HepG2 (cell line): Measurements from ENCODE around the gene METTL23. TPM values are rescaled to one million over a fixed set of nuclear protein-coding genes. Genes with fewer than 3 reads are reported as not detected.

Experiments
- ARNT ChIP-seq: fragments of 450-650 bp; IDR thresholded peaks from 2 replicates; pipeline ENCODE4 v1.6.1; 2017
- CBFB ChIP-seq: sonication (generic); formaldehyde crosslinking; IDR thresholded peaks from 2 replicates; pipeline ENCODE4 v1.4.0; 2020; ENCODE audit warnings: missing genetic modification reagents
- ESRRA ChIP-seq: sonication (generic); formaldehyde crosslinking; IDR thresholded peaks from 2 replicates; pipeline ENCODE4 v1.5.1; 2020; ENCODE audit warnings: mild to moderate bottlenecking, low read depth, missing genetic modification reagents
- FOXA1 ChIP-seq, 2 experiments: fragments of 450-650 bp in 1 of 2; sonication (generic) in 1 of 2; formaldehyde crosslinking in 1 of 2; IDR thresholded peaks; 2 replicates each; pipeline versions ENCODE4 v1.4.0 to v1.6.1; 2016 to 2020; ENCODE audit warnings: missing genetic modification reagents in 1 of 2
- GPN1 ChIP-seq: sonication (generic); formaldehyde crosslinking; IDR thresholded peaks from 2 replicates; pipeline ENCODE4 v1.5.1; 2020; ENCODE audit warnings: missing genetic modification reagents, borderline replicate concordance
- HNF4A ChIP-seq: sonication (generic); formaldehyde crosslinking; IDR thresholded peaks from 2 replicates; pipeline ENCODE4 v1.4.0; 2020; ENCODE audit warnings: missing genetic modification reagents
- HNRNPUL1 ChIP-seq: fragments of 200-400 bp; formaldehyde crosslinking; IDR thresholded peaks from 2 replicates; pipeline ENCODE4 v1.6.1; 2017; ENCODE audit warnings: low read depth, mild to moderate bottlenecking, low read length, moderate library complexity
- IRF2 ChIP-seq: IDR thresholded peaks from 2 replicates; pipeline ENCODE4 v1.6.1; 2018; ENCODE audit warnings: missing genetic modification reagents, missing compliant biosample characterization
- NRL ChIP-seq: sonication (generic); formaldehyde crosslinking; IDR thresholded peaks from 2 replicates; pipeline ENCODE4 v1.5.0; 2020; ENCODE audit warnings: missing genetic modification reagents, mild to moderate bottlenecking, moderate library complexity, borderline replicate concordance
- PAX8 ChIP-seq: sonication (generic); formaldehyde crosslinking; IDR thresholded peaks from 2 replicates; pipeline ENCODE4 v1.8.0; 2022; ENCODE audit warnings: mild to moderate bottlenecking, missing genetic modification reagents, borderline replicate concordance
- POLR2G ChIP-seq: fragments of 200-400 bp; formaldehyde crosslinking; IDR thresholded peaks from 2 replicates; pipeline ENCODE4 v1.6.1; 2018; ENCODE audit warnings: mild to moderate bottlenecking, low read depth, low read length, moderate library complexity
- RAD51 ChIP-seq: fragments of 450-650 bp; IDR thresholded peaks from 2 replicates; pipeline ENCODE4 v1.6.1; 2016; ENCODE audit warnings: borderline replicate concordance
- RFX3 ChIP-seq: IDR thresholded peaks from 2 replicates; pipeline ENCODE4 v1.6.1; 2016; ENCODE audit warnings: missing biosample characterization, missing genetic modification reagents
- ZFP90 ChIP-seq: sonication (generic); formaldehyde crosslinking; IDR thresholded peaks from 2 replicates; pipeline ENCODE4 v1.8.0; 2022; ENCODE audit warnings: missing genetic modification reagents, mild to moderate bottlenecking, inconsistent platforms, borderline replicate concordance
- ZNF101 ChIP-seq: sonication (generic); formaldehyde crosslinking; IDR thresholded peaks from 2 replicates; pipeline ENCODE4 v1.4.0; 2020; ENCODE audit warnings: mild to moderate bottlenecking, low read depth, missing genetic modification reagents, borderline replicate concordance
- ZNF20 ChIP-seq: sonication (generic); formaldehyde crosslinking; IDR thresholded peaks from 2 replicates; pipeline ENCODE4 v1.4.0; 2020; ENCODE audit warnings: mild to moderate bottlenecking, moderate library complexity, missing genetic modification reagents
- ZNF253 ChIP-seq: sonication (generic); formaldehyde crosslinking; IDR thresholded peaks from 2 replicates; pipeline ENCODE4 v1.8.0; 2022; ENCODE audit warnings: mild to moderate bottlenecking, missing genetic modification reagents, borderline replicate concordance
- ZNF335 ChIP-seq: sonication (generic); formaldehyde crosslinking; IDR thresholded peaks from 2 replicates; pipeline ENCODE4 v1.4.0; 2020; ENCODE audit warnings: missing genetic modification reagents
- ZNF451 ChIP-seq: sonication (generic); formaldehyde crosslinking; IDR thresholded peaks from 2 replicates; pipeline ENCODE4 v1.5.0; 2020; ENCODE audit warnings: mild to moderate bottlenecking, missing genetic modification reagents
- ZNF83 ChIP-seq: sonication (generic); formaldehyde crosslinking; IDR thresholded peaks from 2 replicates; pipeline ENCODE4 v1.4.0; 2020; ENCODE audit warnings: missing genetic modification reagents, mild to moderate bottlenecking, borderline replicate concordance
- polyA plus RNA-seq, 8 experiments: library from polyadenylated mRNA; depleted of rRNA in 3 of 8; stranded (reverse) in 7 of 8; unstranded in 1 of 8; fragments of >200 nt; fragmentation: Illumina TruSeq in 4 of 8; extraction: Trizol in 4 of 8; gene quantifications; 2 replicates each; pipeline versions ENCODE4 v1.2.1 to v1.2.3, GENCODE V29; 2011 to 2016; ENCODE audit warnings: low read depth in 4 of 8, missing spikeins in 1 of 8, mixed read lengths in 1 of 8; ENCODE audit not compliant: insufficient read depth in 1 of 8
- total RNA-seq, 5 experiments: library from RNA; depleted of rRNA; stranded (reverse); fragments of >200 nt; fragmentation: Illumina TruSeq; extraction: Trizol; gene quantifications; 2 replicates each; pipeline ENCODE4 v1.2.3, GENCODE V29; 2016; ENCODE audit warnings: low read depth in 1 of 5
- TF ChIP-seq, protein P1 (sequence below): sonication (generic); formaldehyde crosslinking; IDR thresholded peaks from 2 replicates; pipeline ENCODE4 v1.8.1; 2022; ENCODE audit warnings: mild to moderate bottlenecking, missing genetic modification reagents
- TF ChIP-seq, protein P2 (sequence below): sonication (generic); formaldehyde crosslinking; IDR thresholded peaks from 2 replicates; pipeline ENCODE4 v1.4.0; 2020; ENCODE audit warnings: mild to moderate bottlenecking, missing genetic modification reagents, borderline replicate concordance
- TF ChIP-seq, protein P3 (sequence below): sonication (generic); formaldehyde crosslinking; IDR thresholded peaks from 2 replicates; pipeline ENCODE4 v1.9.0; 2022; ENCODE audit warnings: low read depth, missing genetic modification reagents
- TF ChIP-seq, protein P4 (sequence below): sonication (generic); formaldehyde crosslinking; IDR thresholded peaks from 2 replicates; pipeline ENCODE4 v1.8.1; 2023; ENCODE audit warnings: mild to moderate bottlenecking, missing genetic modification reagents

The METTL23 gene
- total and polyA plus RNA-seq, 2 of the 13 experiments (the other 11 are each of a cell fraction or from before 2014, with no cell fraction given) = 39.9 to 104 TPM

DNA sequence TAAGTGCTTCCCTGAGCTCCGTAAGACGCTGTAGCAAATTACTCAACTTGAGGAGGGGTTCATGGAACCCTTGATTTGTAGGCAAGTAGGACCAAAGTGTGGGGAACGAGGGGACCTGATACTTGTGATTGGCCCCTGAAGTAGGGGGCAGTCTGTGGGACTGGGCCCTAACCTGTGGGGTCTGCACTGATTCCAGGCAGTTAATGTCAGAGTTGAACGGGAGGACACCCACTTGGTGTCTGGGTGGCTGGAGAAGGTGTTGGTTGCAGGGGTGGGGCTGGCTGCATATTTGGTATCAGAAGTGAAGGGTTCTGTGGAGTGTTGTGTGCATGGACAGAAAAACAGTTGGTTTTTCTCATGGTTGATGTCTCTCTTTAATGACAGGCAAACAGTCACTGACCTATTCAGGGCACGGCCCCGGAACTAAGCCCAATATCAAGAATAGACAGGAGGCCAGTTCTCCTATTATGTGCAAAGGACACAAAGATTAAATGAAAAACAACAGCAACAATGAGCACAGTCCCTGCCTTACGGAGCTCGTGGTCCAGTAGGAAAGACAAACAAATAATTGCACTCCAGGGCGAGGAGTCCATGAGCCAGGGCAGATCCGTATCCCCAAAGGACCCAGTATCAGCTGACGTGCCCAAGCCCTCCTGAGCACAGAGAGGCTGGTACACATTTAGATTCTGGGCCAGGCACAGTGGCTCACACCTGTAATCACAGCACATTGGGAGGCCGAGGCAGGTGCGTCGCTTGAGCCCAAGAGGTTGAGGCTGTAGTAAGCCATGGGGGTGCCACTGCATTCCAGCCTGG is 35.1 kb upstream of the METTL23 start (continued):
- TF ChIP-seq GPN1 (CRISPR knock-in tag) (no peak), POLR2G (no peak), ZNF335 (CRISPR knock-in tag) (no peak; the same call in 1 of the 2 replicates), ZNF451 (peak; percentile 83; the same call in 1 of the 2 replicates), FOXA1 (IDR thresholded peaks at IDR 0.05) (no peak), FOXA1 (CRISPR knock-in tag; IDR thresholded peaks at IDR 0.05) (peak; percentile 55; the same call in 1 of the 2 replicates), ZNF101 (CRISPR knock-in tag) (no peak), PAX8 (CRISPR knock-in tag) (no peak), ZNF20 (CRISPR knock-in tag) (no peak), ZNF83 (CRISPR knock-in tag) (no peak), RAD51 (no peak), NRL (CRISPR knock-in tag) (0 out of 2 replicates have a peak, but pooled peaks have one; percentile 30), ZNF253 (CRISPR knock-in tag) (no peak), ZFP90 (CRISPR knock-in tag) (no peak; the same call in none of the 2 replicates), RFX3 (CRISPR knock-in tag) (no peak), ESRRA (peak; percentile 83; the same call in 1 of the 2 replicates), CBFB (CRISPR knock-in tag) (no peak), HNF4A (peak; percentile 90), ARNT (no peak), HNRNPUL1 (no peak), IRF2 (CRISPR knock-in tag) (peak; percentile 91)
- TF ChIP-seq, protein P1, sequence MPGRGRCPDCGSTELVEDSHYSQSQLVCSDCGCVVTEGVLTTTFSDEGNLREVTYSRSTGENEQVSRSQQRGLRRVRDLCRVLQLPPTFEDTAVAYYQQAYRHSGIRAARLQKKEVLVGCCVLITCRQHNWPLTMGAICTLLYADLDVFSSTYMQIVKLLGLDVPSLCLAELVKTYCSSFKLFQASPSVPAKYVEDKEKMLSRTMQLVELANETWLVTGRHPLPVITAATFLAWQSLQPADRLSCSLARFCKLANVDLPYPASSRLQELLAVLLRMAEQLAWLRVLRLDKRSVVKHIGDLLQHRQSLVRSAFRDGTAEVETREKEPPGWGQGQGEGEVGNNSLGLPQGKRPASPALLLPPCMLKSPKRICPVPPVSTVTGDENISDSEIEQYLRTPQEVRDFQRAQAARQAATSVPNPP (CRISPR knock-in tag) = no peak
- TF ChIP-seq, protein P2, sequence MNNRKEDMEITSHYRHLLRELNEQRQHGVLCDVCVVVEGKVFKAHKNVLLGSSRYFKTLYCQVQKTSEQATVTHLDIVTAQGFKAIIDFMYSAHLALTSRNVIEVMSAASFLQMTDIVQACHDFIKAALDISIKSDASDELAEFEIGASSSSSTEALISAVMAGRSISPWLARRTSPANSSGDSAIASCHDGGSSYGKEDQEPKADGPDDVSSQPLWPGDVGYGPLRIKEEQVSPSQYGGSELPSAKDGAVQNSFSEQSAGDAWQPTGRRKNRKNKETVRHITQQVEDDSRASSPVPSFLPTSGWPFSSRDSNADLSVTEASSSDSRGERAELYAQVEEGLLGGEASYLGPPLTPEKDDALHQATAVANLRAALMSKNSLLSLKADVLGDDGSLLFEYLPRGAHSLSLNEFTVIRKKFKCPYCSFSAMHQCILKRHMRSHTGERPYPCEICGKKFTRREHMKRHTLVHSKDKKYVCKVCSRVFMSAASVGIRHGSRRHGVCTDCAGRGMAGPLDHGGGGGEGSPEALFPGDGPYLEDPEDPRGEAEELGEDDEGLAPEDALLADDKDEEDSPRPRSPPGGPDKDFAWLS (CRISPR knock-in tag) = no peak
- TF ChIP-seq, protein P3, sequence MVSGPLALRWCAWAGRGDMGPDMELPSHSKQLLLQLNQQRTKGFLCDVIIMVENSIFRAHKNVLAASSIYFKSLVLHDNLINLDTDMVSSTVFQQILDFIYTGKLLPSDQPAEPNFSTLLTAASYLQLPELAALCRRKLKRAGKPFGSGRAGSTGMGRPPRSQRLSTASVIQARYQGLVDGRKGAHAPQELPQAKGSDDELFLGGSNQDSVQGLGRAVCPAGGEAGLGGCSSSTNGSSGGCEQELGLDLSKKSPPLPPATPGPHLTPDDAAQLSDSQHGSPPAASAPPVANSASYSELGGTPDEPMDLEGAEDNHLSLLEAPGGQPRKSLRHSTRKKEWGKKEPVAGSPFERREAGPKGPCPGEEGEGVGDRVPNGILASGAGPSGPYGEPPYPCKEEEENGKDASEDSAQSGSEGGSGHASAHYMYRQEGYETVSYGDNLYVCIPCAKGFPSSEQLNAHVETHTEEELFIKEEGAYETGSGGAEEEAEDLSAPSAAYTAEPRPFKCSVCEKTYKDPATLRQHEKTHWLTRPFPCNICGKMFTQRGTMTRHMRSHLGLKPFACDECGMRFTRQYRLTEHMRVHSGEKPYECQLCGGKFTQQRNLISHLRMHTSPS (CRISPR knock-in tag) = peak; percentile 76
- TF ChIP-seq, protein P4, sequence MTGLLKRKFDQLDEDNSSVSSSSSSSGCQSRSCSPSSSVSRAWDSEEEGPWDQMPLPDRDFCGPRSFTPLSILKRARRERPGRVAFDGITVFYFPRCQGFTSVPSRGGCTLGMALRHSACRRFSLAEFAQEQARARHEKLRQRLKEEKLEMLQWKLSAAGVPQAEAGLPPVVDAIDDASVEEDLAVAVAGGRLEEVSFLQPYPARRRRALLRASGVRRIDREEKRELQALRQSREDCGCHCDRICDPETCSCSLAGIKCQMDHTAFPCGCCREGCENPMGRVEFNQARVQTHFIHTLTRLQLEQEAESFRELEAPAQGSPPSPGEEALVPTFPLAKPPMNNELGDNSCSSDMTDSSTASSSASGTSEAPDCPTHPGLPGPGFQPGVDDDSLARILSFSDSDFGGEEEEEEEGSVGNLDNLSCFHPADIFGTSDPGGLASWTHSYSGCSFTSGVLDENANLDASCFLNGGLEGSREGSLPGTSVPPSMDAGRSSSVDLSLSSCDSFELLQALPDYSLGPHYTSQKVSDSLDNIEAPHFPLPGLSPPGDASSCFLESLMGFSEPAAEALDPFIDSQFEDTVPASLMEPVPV = 0 out of 2 replicates have a peak, but pooled peaks have one; percentile 41
